Fibroblast of skin of scalp (primary cell): ENCODE measurements around the gene SHANK3.

Experiments used
- DNase-seq: peaks from one replicate; pipeline ENCODE4 v3.0.0-alpha.2; 2013

Gene SHANK3

DNA sequence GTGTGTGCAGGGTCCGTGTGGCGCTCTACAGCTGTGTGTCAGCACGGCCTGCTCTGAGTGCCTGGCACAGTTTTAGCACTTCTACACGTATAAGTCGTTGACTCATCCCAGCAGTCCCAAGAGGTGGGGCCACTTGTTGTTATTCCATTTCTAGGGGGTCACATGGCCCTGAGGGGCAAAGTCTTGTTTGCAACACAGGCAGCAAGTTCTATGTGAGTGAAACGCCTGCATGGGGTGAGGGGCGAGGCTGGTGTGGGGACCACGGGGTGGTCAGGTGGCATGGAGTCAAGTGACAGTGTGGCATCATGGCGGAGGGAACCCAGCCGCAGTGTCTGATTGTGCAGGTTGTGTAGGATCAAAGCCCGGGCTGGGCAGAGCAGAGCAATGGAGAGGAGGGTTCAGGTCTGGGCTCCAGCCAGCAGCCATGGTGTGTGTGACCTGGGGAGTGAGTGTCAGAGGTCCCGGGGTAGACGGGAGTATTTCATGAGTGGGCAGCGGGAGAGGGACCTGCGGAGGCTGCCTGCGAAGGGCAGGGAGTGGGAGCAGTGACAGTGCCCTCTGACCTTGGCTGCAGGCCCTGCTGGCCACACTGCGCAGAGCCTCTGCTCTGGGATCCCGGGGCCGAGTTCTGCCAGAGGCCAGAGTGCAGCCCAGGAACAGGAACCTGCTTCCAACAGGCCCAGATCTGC is 27.9 kb downstream of the SHANK3 start:
- DNase-seq, result no peak

DNA sequence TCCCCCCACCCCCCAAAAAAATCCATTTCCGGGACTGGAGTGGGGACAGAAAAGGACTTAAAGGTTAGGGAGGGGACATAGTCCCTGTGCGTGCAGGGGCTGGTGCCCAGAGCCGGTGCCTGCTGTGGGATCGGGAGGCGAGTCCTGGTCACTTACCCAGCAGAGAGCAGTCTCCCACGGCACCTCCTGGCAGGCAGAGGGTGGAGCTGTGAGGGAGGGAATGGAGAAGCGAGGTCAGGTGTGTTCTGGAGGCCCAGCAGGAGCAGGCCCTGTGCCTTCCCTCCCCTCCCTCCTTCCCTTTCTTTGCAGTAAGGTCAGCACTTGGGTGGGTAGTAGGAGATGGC is 28.4 kb downstream of the SHANK3 start:
- no peak for DNase-seq

DNA sequence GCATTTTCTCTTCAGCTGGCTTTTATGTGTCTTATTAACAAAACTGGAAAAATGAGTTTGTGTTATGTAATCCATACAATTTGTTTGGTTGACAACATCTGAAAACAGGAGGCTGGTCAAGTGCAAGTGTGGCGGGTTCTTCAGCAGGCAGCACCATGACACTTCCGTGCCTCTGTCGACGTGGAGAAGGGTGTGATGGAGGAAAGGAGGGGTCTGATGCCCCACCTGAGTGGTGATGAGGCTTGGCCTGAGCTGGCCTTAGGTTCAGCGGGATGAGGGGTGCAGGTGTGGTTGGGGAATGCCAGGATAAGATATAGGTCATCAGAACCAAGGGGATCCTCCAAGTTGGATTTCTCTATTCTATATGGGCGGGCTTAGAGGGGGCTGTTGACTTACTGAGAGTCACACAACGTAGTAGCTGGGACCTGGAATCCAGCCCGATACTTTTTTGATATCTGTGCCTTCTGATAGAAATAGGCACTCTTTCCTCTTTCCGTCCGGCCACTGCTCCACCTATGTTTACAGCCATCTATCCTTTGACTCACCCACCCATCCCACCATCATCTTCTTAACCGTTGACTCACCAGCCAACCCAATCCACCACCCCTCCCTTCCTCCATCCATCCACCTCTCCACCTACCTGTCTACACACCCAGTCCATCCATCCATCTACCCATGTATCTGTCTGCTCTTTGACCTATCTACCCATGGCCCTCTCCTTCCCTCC is 29.0 kb downstream of the SHANK3 start:
- no peak for DNase-seq

DNA sequence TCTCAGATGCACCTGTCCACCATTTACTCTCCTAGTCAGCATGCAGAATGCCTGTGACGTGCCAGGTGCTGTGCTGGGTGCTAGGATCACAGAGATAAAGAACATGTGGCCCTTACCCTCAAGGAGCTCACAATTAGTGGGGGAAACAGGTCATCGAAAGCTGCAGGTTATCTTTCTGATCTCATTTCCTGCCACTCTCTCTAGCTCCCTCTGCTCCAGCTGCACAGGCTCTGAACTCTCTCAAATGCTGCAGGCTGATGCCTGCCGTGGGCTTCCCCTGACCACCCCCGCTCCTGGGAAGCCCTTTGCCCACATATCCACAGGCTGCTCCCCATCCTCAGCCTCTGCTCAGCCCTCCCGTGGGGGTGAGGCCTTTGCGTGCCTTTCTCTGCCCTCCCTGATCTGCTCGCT is 29.6 kb downstream of the SHANK3 start:
- DNase-seq, result no peak

DNA sequence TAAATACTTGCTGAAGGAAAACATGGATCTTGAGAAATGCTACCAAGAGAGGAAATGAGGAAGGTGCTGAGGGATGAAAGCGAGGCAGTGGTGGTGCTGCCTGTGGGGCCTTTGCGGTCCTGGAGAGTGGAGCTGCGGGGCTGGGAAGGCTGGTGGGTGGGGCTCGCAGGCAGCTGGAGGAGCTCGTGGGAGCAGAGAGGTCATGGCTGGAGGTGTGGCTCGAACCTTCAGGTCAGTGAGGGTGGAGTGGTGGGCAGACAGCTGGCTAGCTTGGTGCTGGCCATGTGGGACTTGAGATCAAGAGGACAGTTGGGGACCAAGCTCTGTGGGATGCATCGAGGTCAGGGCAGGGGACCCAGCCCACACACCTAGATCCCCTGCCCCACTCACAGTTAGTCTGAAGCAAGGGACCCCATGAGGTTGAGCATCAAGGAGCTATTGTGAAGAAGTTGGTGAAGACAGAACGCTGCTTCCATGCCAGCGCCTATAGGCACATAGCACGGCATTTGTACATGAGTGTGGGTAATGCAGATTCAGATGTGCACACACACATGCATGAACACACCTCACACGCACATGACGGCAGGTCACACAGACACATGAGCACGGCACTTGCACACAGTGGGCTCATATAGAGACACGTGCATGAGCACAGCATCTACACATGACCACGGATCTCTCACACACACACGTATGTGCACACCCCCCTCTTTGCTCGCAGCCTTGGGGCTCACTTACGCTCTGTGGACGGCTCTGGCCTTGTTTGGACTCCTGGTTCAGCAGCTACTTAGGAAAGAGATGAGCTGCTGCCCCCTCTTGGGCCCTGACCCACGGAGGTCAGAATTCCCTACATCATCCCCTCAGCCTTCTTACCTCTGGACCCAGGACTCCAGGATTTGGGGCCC is 30.4 kb downstream of the SHANK3 start:
- DNase-seq, result no peak

DNA sequence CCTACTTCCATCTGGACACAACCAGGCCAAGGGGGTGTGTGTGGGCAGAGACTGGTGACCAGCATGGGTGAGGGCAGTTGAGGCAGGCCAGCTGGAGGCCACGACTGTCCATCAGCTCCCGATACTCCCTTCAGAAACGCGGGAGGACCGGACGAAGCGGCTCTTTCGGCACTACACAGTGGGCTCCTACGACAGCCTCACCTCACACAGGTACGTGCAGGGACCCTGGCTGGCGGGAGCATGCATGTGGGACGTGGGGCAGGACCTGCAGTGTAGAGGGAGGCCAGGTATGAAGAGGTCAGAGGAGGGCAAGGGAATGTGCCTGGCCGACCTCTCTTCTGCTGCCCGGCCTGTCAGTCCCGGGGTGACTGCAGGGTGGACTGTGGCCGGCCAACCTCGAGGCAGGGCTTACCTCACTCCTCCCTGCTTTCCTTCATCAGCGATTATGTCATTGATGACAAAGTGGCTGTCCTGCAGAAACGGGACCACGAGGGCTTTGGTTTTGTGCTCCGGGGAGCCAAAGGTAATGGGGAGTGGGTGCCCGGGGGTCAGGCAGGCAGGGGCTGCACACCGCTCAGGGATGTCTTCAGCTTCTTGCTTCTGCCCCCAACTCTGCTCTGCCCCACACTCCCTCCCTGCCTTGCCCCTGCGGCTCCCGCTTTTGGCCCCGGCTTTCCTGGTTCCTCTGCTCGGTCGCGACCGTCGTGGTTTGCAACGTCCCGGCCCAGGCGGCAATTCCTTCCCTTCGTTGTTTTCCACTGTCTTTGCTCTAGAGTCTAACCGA is 31.3 kb downstream of the SHANK3 start:
- no peak for DNase-seq

DNA sequence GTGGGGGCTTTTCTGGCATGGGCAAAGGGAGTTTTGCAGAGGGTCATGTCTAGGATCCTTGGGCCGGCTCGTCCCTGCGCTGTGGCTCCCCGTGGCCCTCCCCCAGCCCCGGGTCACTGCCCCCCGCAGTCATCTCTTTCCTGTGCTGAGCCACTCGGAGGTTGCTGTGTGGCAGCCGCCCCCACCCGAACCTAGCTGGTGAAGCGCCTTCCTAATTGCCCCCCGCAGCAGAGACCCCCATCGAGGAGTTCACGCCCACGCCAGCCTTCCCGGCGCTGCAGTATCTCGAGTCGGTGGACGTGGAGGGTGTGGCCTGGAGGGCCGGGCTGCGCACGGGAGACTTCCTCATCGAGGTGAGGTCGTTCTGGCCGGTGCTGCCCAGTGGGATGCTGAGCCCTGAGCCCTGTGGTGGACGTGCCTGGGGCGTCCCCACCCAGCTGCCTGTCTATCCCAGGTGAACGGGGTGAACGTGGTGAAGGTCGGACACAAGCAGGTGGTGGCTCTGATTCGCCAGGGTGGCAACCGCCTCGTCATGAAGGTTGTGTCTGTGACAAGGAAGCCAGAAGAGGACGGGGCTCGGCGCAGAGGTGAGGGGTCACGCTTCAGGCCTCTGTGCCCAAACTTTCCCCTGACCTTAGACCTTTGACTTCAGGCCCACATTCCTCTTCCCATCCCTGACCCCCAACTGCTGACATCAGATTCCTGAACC is 32.0 kb downstream of the SHANK3 start:
- no peak for DNase-seq

DNA sequence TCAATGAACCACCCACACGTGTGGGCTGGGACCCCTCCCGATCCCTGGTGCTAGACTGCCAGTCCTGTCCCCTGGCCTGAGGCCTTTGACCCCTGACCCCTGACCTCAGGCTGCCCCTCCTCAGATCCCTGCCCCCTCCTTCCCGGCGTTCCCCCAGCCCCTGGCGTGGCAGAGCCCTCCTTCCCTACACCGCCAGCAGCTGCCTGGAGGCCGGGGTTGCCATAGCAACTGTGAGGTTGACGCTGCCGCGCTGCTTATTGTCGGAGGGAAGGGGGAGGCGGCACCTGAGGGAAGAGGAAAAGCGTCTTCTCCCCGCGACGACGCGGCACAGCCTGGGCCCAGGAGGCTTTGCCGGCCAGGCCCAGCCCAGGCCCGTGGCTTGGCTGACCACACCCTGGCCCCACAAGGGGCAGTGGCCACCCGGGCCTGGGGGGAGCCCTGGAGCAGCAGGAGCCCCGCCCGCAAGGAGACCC is 32.6 kb downstream of the SHANK3 start:
- DNase-seq, result peak; percentile 50

DNA sequence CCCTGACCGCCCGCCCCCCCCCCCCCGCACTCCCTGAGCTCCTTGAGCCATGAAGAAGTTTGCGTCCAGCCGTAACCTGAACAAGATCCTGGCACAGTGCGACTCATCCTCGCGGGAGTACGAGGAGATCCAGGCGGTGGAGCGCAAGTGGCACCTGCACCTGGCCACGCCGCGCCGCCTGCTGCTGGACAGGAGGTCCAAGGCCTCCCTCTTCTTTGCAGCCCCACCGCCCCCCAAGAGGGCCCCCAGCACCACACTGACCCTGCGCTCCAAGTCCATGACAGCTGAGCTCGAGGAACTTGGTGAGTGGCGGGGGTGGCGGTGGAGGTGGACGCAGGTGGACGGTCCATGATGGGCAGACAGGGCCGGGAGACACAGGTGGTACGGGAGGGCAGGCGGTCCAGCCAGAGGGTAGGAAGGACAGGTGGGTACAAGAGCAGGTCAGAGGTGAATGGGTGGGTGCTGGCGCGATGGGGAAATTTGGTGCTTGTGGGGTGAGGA is 33.3 kb downstream of the SHANK3 start:
- no peak for DNase-seq

DNA sequence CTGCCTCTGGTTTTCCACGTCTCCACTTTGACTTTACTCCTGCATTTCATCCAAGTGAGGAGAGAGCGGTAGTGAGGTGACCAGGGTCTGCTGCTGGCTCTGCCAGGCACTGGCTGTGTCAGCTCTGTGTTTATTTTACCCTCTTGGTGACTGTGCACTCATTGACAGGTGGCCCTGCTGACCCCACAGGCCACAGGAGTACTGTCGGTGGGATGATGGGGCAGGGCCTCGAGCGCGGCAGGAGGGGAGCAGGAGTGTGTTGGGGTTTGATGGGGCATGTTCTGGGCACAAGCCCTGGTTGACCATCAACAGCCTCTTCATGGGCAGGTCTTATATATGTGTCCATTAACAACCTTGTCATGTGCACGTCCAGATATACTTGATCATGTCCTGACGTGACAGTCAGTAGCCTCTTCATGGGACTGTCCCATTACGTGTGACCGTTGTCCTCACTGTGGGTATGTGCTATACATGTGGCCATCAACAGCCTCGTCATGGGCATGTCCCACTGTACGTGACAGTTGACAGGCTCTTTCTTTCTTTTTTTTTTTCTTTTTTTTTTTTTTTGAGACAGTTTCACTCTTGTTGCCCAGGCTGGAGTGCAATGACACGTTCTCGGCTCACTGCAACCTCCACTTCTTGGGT is 34.0 kb downstream of the SHANK3 start:
- DNase-seq, result no peak

DNA sequence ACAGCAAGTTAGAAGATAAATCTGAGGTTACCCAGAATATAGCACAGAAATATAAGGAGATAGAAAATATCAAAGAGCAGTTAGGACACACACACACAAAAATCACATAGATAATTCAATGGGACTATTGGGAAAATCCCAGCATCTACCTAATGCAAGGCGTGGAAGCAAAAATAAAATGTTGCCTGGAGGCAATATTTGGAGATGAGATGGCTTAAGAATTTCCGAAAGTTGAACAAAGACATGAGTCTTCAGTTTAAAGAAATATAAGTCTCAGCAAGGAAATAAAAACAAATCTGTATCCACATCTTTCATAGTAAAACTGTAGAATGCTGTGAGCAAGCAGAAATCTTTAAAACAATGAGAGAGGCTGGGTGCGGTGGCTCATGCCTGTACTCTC is 35.9 kb downstream of the SHANK3 start:
- DNase-seq, result no peak

DNA sequence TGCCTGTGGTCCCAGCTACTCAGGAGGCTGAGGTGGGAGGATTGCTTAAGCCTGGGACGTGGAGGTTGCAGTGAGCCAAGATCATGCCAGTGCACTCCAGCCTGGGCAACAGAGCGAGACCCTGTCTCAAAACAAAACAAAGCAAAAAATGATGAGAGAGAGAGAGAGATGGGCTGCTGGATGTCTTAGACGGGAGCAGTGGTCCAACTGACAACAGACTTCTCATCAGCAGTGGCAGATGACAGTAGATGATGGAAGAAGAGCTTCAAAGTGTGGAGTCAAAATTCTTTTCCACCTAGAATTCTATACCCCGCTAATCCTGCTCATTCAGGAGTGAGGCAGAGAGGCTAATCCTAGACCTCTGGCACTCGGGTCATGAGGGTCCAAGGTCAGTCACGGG is 36.4 kb downstream of the SHANK3 start:
- no peak for DNase-seq

DNA sequence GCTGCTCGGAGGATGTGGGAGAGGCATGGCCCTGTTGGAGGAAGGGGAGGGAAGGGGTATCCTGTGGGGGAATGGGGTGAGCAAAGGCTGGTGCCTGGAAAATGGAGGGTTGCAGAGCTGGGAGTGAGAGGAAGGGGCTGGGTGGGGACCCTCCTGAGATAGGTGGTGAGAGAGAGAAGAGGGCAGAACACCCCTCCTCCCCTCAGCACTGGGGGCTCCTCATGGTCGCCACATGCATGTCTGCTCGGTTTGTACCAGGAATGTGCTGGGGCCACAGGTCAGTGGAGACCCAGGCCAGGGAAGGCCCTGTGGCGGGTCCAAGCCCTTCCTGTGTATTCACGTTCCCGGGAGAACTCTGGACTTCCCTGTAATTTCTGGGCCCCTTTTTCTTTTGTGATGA is 37.6 kb downstream of the SHANK3 start:
- no peak for DNase-seq

DNA sequence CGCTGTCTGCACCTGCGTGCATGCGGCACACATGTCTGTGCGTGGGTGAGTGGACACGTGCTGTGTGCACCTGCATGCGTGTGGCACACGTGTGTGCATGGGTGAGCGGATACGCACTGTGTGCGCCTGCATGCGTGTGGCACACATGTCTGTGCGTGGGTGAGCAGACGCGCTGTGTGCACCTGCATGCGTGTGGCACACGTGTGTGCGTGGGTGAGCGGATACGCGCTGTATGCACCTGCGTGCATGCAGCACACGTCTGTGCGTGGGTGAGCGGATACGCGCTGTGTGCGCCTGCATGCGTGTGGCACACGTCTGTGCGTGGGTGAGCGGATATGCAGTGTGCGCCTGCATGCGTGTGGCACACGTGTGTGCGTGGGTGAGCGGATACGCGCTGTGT is 38.3 kb downstream of the SHANK3 start:
- no peak for DNase-seq

DNA sequence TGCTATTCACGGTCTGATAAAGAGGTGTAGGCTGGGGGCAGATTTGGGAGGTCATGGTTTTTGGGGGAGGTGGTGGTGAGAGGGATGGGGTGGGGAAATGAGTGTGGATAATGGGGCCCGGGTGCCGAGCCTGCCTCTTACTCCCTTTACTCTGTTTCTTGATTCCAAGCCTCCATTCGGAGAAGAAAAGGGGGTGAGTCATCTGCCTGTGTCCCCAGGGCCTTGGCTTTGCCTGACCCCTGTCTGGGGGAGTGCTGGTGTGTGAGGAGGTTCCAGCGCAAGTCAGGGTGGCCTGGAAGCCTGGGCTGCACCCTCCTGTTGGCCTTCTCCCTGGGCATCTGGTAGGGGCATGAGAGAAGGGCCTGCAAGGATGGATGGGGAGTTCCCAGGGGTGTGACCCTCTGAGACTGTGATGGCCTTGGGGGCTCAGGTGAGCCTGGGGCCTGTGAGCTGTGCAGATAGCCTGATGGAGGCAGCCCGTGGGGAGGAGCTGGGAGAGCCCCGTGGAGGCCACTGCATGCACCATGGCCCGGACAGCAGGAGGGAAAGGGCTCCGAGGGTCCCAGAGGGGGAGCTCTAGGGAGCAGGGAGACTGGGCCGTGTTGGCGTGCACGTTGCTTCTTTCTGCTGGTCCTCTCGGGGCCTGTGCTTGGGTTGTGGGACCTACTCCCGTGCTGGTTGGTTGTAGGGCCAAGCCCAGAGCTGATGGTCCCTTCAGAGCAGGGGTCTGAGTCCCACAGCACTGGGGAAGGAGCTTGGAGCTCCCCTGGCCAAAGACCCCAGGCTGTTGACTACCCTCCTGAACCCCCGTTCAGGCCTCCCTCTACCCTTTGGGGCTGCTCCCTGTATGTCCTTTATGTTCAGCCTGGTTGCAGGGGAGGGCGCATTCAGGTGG is 39.1 kb downstream of the SHANK3 start:
- no peak for DNase-seq

DNA sequence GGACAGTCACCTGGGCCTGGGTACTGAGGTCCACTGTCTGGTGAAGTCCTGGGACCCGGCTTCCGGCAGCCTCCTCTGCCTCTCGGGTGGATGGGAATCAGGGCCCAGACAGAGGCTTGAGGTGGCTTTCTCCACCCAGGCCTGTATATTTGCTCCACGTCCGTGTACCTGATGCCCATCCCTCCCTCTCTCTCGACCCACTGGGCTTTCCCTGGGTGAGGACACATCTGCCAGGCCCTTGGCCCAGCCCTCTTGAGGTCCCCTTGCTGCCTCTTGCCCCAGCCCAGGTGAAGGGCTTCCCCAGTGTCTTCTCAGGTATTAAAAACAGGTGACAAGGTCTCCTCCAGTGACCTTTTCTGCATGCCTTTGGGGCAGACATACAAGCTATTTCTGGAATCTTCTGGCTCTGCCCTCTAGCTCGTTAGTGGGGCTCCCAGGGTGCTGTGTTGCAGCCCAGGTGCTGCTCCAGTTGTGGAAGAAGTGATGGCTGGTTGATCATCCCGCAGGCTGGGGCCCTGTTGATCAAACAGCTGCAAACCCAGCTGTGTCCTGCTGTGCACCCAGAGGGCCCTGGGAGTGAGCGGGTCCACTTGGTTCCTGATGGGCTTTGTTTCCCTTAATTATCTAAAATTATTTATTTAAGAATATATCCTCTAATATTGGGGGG is 39.9 kb downstream of the SHANK3 start:
- no peak for DNase-seq

DNA sequence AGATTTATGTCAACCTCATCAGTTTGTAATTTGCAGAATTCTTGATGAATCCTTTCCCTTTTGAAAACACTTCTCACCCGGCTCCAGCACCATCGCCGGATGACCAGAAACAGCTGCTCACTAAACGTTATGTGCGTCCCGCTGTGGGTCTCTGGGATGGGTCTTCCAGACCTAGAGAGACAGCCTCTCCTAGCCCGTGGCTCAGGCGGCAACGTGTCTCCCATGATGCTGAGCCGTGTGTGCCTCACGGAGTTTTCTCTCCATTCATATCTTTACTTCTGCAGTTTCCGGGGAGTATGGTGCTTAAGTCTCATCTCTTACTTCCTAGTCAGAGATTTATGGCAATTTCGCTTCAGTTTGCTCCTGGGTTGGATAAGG is 40.4 kb downstream of the SHANK3 start:
- DNase-seq, result no peak

DNA sequence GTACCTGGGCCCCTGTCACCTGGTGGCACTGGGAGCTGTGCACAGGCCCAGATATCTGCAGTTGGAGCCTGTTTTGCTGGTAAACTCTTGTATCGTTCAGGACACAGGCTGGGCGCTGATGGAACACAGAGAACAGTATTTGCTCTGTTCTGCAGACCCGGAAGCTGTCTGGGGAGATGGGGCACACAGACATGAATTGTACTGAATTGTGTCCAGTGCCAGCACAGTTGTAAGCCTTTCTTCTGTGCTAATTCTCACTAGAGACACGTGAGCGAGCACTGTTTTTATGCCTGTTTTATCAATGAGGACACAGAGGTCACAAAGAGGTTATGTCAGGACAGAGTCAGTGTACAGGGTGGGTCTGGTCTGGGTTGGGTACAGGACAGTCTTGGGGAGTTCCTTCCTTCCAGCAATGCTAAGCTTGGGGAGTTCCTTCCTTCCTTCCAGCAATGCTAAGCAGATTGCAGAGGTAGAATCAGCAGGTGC is 41.0 kb downstream of the SHANK3 start:
- no peak for DNase-seq

DNA sequence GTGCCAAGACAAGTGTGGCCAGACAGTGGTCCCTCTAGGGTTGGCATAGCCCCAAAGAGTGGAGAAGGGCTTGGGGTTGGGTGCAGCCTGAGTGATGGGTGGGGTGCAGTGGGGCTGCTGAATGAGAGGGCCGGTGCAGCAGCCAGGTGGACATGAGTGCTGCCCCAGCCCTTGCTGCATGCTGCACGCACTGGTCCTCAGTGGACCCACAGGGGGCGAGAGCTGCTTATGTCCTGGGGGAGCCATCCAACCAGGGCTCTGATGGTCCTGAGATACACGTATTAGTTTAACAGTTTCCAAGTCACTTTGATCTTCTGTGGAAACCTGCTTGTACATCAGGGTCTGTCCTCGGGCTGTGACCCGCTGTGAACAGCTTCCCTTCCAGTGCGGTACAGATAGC is 41.5 kb downstream of the SHANK3 start:
- DNase-seq, result no peak
